Muscle of back (tissue), 13 donors: ENCODE data around the gene CHD5. TPM values are rescaled to one million over a fixed set of nuclear protein-coding genes. Genes with fewer than 3 reads are reported as not detected.
"Not testable (repeated sequence)": the region's sequence is repeated elsewhere in the genome, so short reads cannot be mapped to it uniquely, and the experiment has no call there.

Experiments used
- DNase-seq, 3 donors: peaks; one replicate each; pipeline versions ENCODE4 v3.0.0 to v3.0.0-alpha.2; 2013
- long read RNA-seq, 9 donors: transcript quantifications; one replicate each; lab custom pipeline, GENCODE V29; 2026
- polyA plus RNA-seq, 10 donors: library from polyadenylated mRNA; unstranded; fragments of 120-200 nt; gene quantifications; one replicate each; pipeline ENCODE4 v1.2.1, GENCODE V29; 2013; ENCODE audit not compliant: insufficient read length in 10 of 10

The CHD5 gene
- polyA plus RNA-seq = under 1 TPM; 0.04 to 0.40 (median 0.21) TPM
- long read RNA-seq, donor 1 = 0 reads
- long read RNA-seq, donor 2 = 0 reads
- long read RNA-seq, donor 3 = 0 reads
- long read RNA-seq, donor 4 = 0 reads
- long read RNA-seq, donor 5 = 0 reads
- long read RNA-seq, donor 6 = 0 reads
- long read RNA-seq, donor 7 = 0 reads
- long read RNA-seq, donor 8 = 0 reads
- long read RNA-seq, donor 9 = 0 reads

GRCh38 chr1:6180268-6180706 lies at the start of gene CHD5:
Gene CHD5 (minus strand): TSS chr1:6180321. CDS start chr1:6180023, 298 bp downstream.
- DNase-seq = no peak

- no peak for DNase-seq
Measured at GRCh38 chr1:6225651-6226050, 45.5 kb upstream of the CHD5 start.

GRCh38 chr1:6224718-6225117 lies 44.6 kb upstream of the CHD5 start:
- DNase-seq = no peak

- DNase-seq = no peak
Measured at GRCh38 chr1:6223617-6224016, 43.5 kb upstream of the CHD5 start.

GRCh38 chr1:6222636-6223035 lies 42.5 kb upstream of the CHD5 start:
- peak; percentile 41 to 88 (median 74) for DNase-seq

GRCh38 chr1:6221210-6221784 lies 41.2 kb upstream of the CHD5 start:
- no peak for DNase-seq

GRCh38 chr1:6220236-6220635 lies 40.1 kb upstream of the CHD5 start:
- DNase-seq = no peak

GRCh38 chr1:6219641-6220040 lies 39.5 kb upstream of the CHD5 start:
- DNase-seq = not testable (repeated sequence)

GRCh38 chr1:6218375-6219164 lies 38.4 kb upstream of the CHD5 start:
- no peak for DNase-seq

- no peak for DNase-seq
Measured at GRCh38 chr1:6212193-6212959, 32.3 kb upstream of the CHD5 start.

- no peak for DNase-seq
Measured at GRCh38 chr1:6211731-6212130, 31.6 kb upstream of the CHD5 start.

GRCh38 chr1:6210591-6211355 lies 30.7 kb upstream of the CHD5 start:
- no peak for DNase-seq

GRCh38 chr1:6209661-6210580 lies 29.8 kb upstream of the CHD5 start:
- no peak for DNase-seq

- DNase-seq = peak in 2 of 3 donors; percentile 62 to 79
Measured at GRCh38 chr1:6208723-6209660, 28.9 kb upstream of the CHD5 start.

GRCh38 chr1:6207921-6208320 lies 27.8 kb upstream of the CHD5 start:
- no peak for DNase-seq

GRCh38 chr1:6207075-6207885 lies 27.2 kb upstream of the CHD5 start:
- no peak for DNase-seq

- DNase-seq = no peak
Measured at GRCh38 chr1:6206520-6206855, 26.4 kb upstream of the CHD5 start.

GRCh38 chr1:6205849-6206519 lies 25.9 kb upstream of the CHD5 start, which contains the start of gene RNF207:
Gene RNF207 (plus strand): TSS chr1:6206119. CDS start chr1:6206536, 417 bp downstream.
- DNase-seq = peak; percentile 49 to 86 (median 77)
